GM18508 (cell line): ENCODE measurements around the gene SORL1-AS1.
"Not testable (repeated sequence)": the region's sequence is repeated elsewhere in the genome, so short reads cannot be mapped to it uniquely, and the experiment has no call there.

Experiments
- ATAC-seq: cut with Tn5 transposase; IDR thresholded peaks from one replicate; pipeline ENCODE4 v1.9.1; 2021; ENCODE audit warnings: moderate number of reproducible peaks; ENCODE audit not compliant: insufficient read depth, unreplicated experiment

The SORL1-AS1 gene

GRCh38 chr11:121431820-121432526 is 20.8 kb downstream of the SORL1-AS1 start:
- ATAC-seq, result no peak

- no peak for ATAC-seq
Observed at GRCh38 chr11:121429556-121429955, 23.2 kb downstream of the SORL1-AS1 start.

- ATAC-seq, result no peak
Observed at GRCh38 chr11:121427400-121427744, 25.4 kb downstream of the SORL1-AS1 start.

GRCh38 chr11:121426476-121427399 is 26.0 kb downstream of the SORL1-AS1 start:
- ATAC-seq, result no peak

- ATAC-seq, result no peak
Observed at GRCh38 chr11:121425828-121426227, 26.9 kb downstream of the SORL1-AS1 start.

GRCh38 chr11:121422675-121423074 is 30.1 kb downstream of the SORL1-AS1 start:
- ATAC-seq, result no peak

GRCh38 chr11:121421149-121421901 is 31.4 kb downstream of the SORL1-AS1 start:
- no peak for ATAC-seq

- no peak for ATAC-seq
Observed at GRCh38 chr11:121420398-121420797, 32.4 kb downstream of the SORL1-AS1 start.

GRCh38 chr11:121419836-121420235 is 32.9 kb downstream of the SORL1-AS1 start:
- ATAC-seq, result no peak

GRCh38 chr11:121418625-121419114 is 34.1 kb downstream of the SORL1-AS1 start:
- no peak for ATAC-seq

- no peak for ATAC-seq
Observed at GRCh38 chr11:121417607-121418006, 35.2 kb downstream of the SORL1-AS1 start.

GRCh38 chr11:121417055-121417551 is 35.7 kb downstream of the SORL1-AS1 start:
- no peak for ATAC-seq

GRCh38 chr11:121415856-121416255 is 36.9 kb downstream of the SORL1-AS1 start:
- no peak for ATAC-seq

GRCh38 chr11:121414141-121414913 is 38.4 kb downstream of the SORL1-AS1 start:
- no peak for ATAC-seq

- no peak for ATAC-seq
Observed at GRCh38 chr11:121412711-121413415, 39.9 kb downstream of the SORL1-AS1 start.

GRCh38 chr11:121412000-121412587 is 40.7 kb downstream of the SORL1-AS1 start:
- no peak for ATAC-seq

GRCh38 chr11:121411330-121411729 is 41.4 kb downstream of the SORL1-AS1 start:
- ATAC-seq, result not testable (repeated sequence)

- not testable (repeated sequence) for ATAC-seq
Observed at GRCh38 chr11:121410041-121410440, 42.7 kb downstream of the SORL1-AS1 start.

- ATAC-seq, result no peak
Observed at GRCh38 chr11:121408830-121409229, 43.9 kb downstream of the SORL1-AS1 start.
